HepG2 (cell line): ENCODE data around the gene MXD1. TPM values are rescaled to one million over a fixed set of nuclear protein-coding genes. Genes with fewer than 3 reads are reported as not detected.

Experiments used
- ELF3 ChIP-seq: IDR thresholded peaks from 2 replicates; pipeline ENCODE4 v1.6.1; 2016; ENCODE audit warnings: missing genetic modification reagents, missing compliant biosample characterization
- FOXM1 ChIP-seq: sonication (generic); formaldehyde crosslinking; IDR thresholded peaks from 2 replicates; pipeline ENCODE4 v1.5.0; 2020; ENCODE audit warnings: missing genetic modification reagents
- GABPB1 ChIP-seq: IDR thresholded peaks from 2 replicates; pipeline ENCODE4 v1.6.1; 2016; ENCODE audit warnings: mild to moderate bottlenecking, missing genetic modification reagents, moderate library complexity, missing compliant biosample characterization
- HNF4A ChIP-seq: sonication (generic); formaldehyde crosslinking; IDR thresholded peaks from 2 replicates; pipeline ENCODE4 v1.4.0; 2020; ENCODE audit warnings: missing genetic modification reagents
- HNRNPH1 ChIP-seq: fragments of 200-400 bp; formaldehyde crosslinking; optimal IDR thresholded peaks from 2 replicates; pipeline ENCODE3; 2017; ENCODE audit warnings: mild to moderate bottlenecking, low read depth, low read length
- MEIS2 ChIP-seq: sonication (generic); formaldehyde crosslinking; IDR thresholded peaks from 2 replicates; pipeline ENCODE4 v1.9.0; 2021; ENCODE audit warnings: mild to moderate bottlenecking, missing genetic modification reagents
- MIER3 ChIP-seq: IDR thresholded peaks from 2 replicates; pipeline ENCODE4 v1.6.1; 2016; ENCODE audit warnings: missing compliant biosample characterization, borderline replicate concordance
- NRL ChIP-seq: sonication (generic); formaldehyde crosslinking; IDR thresholded peaks from 2 replicates; pipeline ENCODE4 v1.5.0; 2020; ENCODE audit warnings: missing genetic modification reagents, mild to moderate bottlenecking, moderate library complexity, borderline replicate concordance
- PHF21A ChIP-seq: sonication (generic); formaldehyde crosslinking; IDR thresholded peaks from 2 replicates; pipeline ENCODE4 v1.5.0; 2020; ENCODE audit warnings: mild to moderate bottlenecking, missing genetic modification reagents
- PHF8 ChIP-seq: sonication (generic); formaldehyde crosslinking; IDR thresholded peaks from 2 replicates; pipeline ENCODE4 v1.5.0; 2020; ENCODE audit warnings: missing genetic modification reagents
- SAFB2 ChIP-seq: sonication (generic); formaldehyde crosslinking; IDR thresholded peaks from 2 replicates; pipeline ENCODE4 v1.5.1; 2020; ENCODE audit warnings: missing genetic modification reagents, low read depth, mild to moderate bottlenecking, borderline replicate concordance
- SP5 ChIP-seq: IDR thresholded peaks from 2 replicates; pipeline ENCODE4 v1.6.1; 2016; ENCODE audit warnings: low read depth, borderline replicate concordance
- U2AF1 ChIP-seq: fragments of 200-400 bp; formaldehyde crosslinking; optimal IDR thresholded peaks from 2 replicates; pipeline ENCODE3; 2017; ENCODE audit warnings: mild to moderate bottlenecking, low read depth, low read length
- WIZ ChIP-seq: sonication (generic); formaldehyde crosslinking; IDR thresholded peaks from 2 replicates; pipeline ENCODE4 v1.5.1; 2020; ENCODE audit warnings: mild to moderate bottlenecking, missing genetic modification reagents
- XRCC5 ChIP-seq: fragments of 200-400 bp; formaldehyde crosslinking; optimal IDR thresholded peaks from 2 replicates; pipeline ENCODE3; 2017; ENCODE audit warnings: mild to moderate bottlenecking, low read length
- ZBTB1 ChIP-seq: sonication (generic); formaldehyde crosslinking; IDR thresholded peaks from 2 replicates; pipeline ENCODE4 v1.4.0; 2020; ENCODE audit warnings: missing genetic modification reagents, borderline replicate concordance
- ZNF207 ChIP-seq: fragments of 450-650 bp; IDR thresholded peaks from 2 replicates; pipeline ENCODE4 v1.6.1; 2016; ENCODE audit warnings: antibody characterized with exemption, borderline replicate concordance
- ZNF460 ChIP-seq: sonication (generic); formaldehyde crosslinking; IDR thresholded peaks from 2 replicates; pipeline ENCODE4 v1.5.1; 2020; ENCODE audit warnings: missing genetic modification reagents, mild to moderate bottlenecking, borderline replicate concordance
- ZNF775 ChIP-seq: sonication (generic); formaldehyde crosslinking; IDR thresholded peaks from 2 replicates; pipeline ENCODE4 v1.4.0; 2020; ENCODE audit warnings: missing genetic modification reagents, mild to moderate bottlenecking, moderate library complexity, borderline replicate concordance
- ZNF850 ChIP-seq: sonication (generic); formaldehyde crosslinking; conservative IDR thresholded peaks from 2 replicates; pipeline ENCODE4 v1.9.0; 2021; ENCODE audit warnings: mild to moderate bottlenecking, missing genetic modification reagents
- ZSCAN31 ChIP-seq: sonication (generic); formaldehyde crosslinking; IDR thresholded peaks from 2 replicates; pipeline ENCODE4 v1.5.0; 2020; ENCODE audit warnings: low read depth, mild to moderate bottlenecking, missing genetic modification reagents
- polyA plus RNA-seq, 8 experiments: library from polyadenylated mRNA; depleted of rRNA in 3 of 8; stranded (reverse) in 7 of 8; unstranded in 1 of 8; fragments of >200 nt; fragmentation: Illumina TruSeq in 4 of 8; extraction: Trizol in 4 of 8; gene quantifications; 2 replicates each; pipeline versions ENCODE4 v1.2.1 to v1.2.3, GENCODE V29; 2011 to 2016; ENCODE audit warnings: low read depth in 4 of 8, missing spikeins in 1 of 8, mixed read lengths in 1 of 8; ENCODE audit not compliant: insufficient read depth in 1 of 8
- total RNA-seq, 5 experiments: library from RNA; depleted of rRNA; stranded (reverse); fragments of >200 nt; fragmentation: Illumina TruSeq; extraction: Trizol; gene quantifications; 2 replicates each; pipeline ENCODE4 v1.2.3, GENCODE V29; 2016; ENCODE audit warnings: low read depth in 1 of 5
- TF ChIP-seq, protein P1 (sequence below): sonication (generic); formaldehyde crosslinking; IDR thresholded peaks from 2 replicates; pipeline ENCODE4 v1.4.0; 2020; ENCODE audit warnings: missing genetic modification reagents
- TF ChIP-seq, protein P2 (sequence below), 2 experiments: sonication (generic) in 1 of 2; formaldehyde crosslinking in 1 of 2; IDR thresholded peaks; 2 replicates each; pipeline versions ENCODE4 v1.4.0 to v1.6.1; 2018 to 2020; ENCODE audit warnings: missing genetic modification reagents in 2 of 2, borderline replicate concordance in 1 of 2, low read depth in 1 of 2, mild to moderate bottlenecking in 1 of 2, missing biosample characterization in 1 of 2
- TF ChIP-seq, protein P3 (sequence below): sonication (generic); formaldehyde crosslinking; IDR thresholded peaks from 2 replicates; pipeline ENCODE4 v1.8.0; 2022; ENCODE audit warnings: mild to moderate bottlenecking, missing genetic modification reagents
- TF ChIP-seq, protein P4 (sequence below): sonication (generic); formaldehyde crosslinking; IDR thresholded peaks from 2 replicates; pipeline ENCODE4 v1.5.1; 2020; ENCODE audit warnings: missing genetic modification reagents, mild to moderate bottlenecking, borderline replicate concordance

The MXD1 gene
- total and polyA plus RNA-seq, 2 of the 13 experiments (the other 11 are each of a cell fraction or from before 2014, with no cell fraction given): 6.4 to 14.9 TPM

DNA sequence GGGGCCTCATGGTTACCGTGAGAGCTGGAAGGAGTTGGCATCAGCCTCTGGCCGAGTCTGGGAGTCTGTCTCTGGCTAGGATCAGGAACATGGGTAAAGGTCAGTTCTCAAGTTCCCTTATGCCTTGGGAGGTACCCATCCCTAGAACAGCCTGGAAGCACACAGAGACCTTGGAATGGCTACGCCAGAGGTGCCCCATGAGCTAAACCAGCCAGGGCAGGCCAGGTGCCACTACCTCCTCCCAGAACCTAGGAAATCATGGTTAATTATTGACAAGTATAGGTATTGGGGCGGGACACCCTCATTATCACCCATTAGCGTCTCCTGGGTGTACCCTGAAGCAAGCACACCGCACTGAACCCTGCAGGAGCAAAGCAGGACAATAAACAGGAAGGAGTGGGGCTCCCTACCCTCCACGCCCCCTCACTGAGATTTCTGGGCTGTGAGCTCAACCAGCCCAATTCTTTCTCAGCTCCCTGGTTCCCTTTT lies 49.5 kb downstream of the MXD1 start (continued):
- TF ChIP-seq, protein P1, sequence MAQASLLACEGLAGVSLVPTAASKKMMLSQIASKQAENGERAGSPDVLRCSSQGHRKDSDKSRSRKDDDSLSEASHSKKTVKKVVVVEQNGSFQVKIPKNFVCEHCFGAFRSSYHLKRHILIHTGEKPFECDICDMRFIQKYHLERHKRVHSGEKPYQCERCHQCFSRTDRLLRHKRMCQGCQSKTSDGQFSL (CRISPR knock-in tag): no peak
- TF ChIP-seq, protein P2, sequence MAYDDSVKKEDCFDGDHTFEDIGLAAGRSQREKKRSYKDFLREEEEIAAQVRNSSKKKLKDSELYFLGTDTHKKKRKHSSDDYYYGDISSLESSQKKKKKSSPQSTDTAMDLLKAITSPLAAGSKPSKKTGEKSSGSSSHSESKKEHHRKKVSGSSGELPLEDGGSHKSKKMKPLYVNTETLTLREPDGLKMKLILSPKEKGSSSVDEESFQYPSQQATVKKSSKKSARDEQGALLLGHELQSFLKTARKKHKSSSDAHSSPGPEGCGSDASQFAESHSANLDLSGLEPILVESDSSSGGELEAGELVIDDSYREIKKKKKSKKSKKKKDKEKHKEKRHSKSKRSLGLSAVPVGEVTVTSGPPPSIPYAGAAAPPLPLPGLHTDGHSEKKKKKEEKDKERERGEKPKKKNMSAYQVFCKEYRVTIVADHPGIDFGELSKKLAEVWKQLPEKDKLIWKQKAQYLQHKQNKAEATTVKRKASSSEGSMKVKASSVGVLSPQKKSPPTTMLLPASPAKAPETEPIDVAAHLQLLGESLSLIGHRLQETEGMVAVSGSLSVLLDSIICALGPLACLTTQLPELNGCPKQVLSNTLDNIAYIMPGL (CRISPR knock-in tag; IDR thresholded peaks at IDR 0.05; ENCODE audit: borderline replicate concordance in 1 of 2, low read depth in 1 of 2): 0 out of 4 replicates have a peak, but pooled peaks of 1 of the 2 experiments have one; percentile 21
- TF ChIP-seq, protein P3, sequence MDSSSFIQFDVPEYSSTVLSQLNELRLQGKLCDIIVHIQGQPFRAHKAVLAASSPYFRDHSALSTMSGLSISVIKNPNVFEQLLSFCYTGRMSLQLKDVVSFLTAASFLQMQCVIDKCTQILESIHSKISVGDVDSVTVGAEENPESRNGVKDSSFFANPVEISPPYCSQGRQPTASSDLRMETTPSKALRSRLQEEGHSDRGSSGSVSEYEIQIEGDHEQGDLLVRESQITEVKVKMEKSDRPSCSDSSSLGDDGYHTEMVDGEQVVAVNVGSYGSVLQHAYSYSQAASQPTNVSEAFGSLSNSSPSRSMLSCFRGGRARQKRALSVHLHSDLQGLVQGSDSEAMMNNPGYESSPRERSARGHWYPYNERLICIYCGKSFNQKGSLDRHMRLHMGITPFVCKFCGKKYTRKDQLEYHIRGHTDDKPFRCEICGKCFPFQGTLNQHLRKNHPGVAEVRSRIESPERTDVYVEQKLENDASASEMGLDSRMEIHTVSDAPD (CRISPR knock-in tag): no peak
- TF ChIP-seq ELF3 (0 out of 2 replicates have a peak, but pooled peaks have one; percentile 49), ZNF460 (no peak), HNRNPH1 (no peak), WIZ (CRISPR knock-in tag) (no peak), ZNF850 (CRISPR knock-in tag) (no peak), ZNF207 (no peak), FOXM1 (CRISPR knock-in tag) (no peak), XRCC5 (no peak), U2AF1 (no peak), ZBTB1 (CRISPR knock-in tag) (no peak), MIER3 (CRISPR knock-in tag) (no peak), SAFB2 (CRISPR knock-in tag) (no peak), PHF8 (CRISPR knock-in tag) (no peak), MEIS2 (0 out of 2 replicates have a peak, but pooled peaks have one; percentile 28), ZSCAN31 (no peak), SP5 (CRISPR knock-in tag) (peak; percentile 62; the same call in 1 of the 2 replicates), GABPB1 (CRISPR knock-in tag) (peak; percentile 38; the same call in 1 of the 2 replicates), NRL (0 out of 2 replicates have a peak, but pooled peaks have one; percentile 56), ZNF775 (CRISPR knock-in tag) (no peak), HNF4A (CRISPR knock-in tag) (peak; percentile 3; the same call in 1 of the 2 replicates), PHF21A (CRISPR knock-in tag) (peak; percentile 67)
- TF ChIP-seq, protein P4, sequence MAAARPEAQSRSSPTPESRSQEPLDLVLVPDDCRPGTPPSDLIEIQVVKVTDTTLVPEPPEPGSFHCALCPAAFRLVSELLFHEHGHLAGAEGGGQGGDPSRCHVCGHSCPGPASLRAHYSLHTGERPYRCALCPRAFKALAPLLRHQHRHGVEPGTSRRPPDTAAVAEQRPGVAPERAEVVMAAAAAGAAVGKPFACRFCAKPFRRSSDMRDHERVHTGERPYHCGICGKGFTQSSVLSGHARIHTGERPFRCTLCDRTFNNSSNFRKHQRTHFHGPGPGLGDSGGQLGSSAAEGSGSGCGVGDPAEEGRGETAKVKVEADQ (CRISPR knock-in tag): no peak
- TF ChIP-seq, all 625 proteins: peak for 44
